Mesendoderm (in vitro differentiated cells): Measurements from ENCODE around the gene ARF1.

ENCODE experiments used
- DNase-seq: peaks from one replicate; pipeline ENCODE4 v3.0.0; 2013
- H2AK5ac ChIP-seq: 2 replicates; pipeline ENCODE4 v1.6.1; 2013; ENCODE audit warnings: low read length, inconsistent platforms
- H2BK120ac ChIP-seq: 2 replicates; pipeline ENCODE4 v1.6.1; 2013; ENCODE audit warnings: low read depth, mild to moderate bottlenecking, low read length, moderate library complexity, mixed read lengths
- H2BK15ac ChIP-seq: replicated peaks from 2 replicates; pipeline ENCODE4 v1.6.1; 2013; ENCODE audit warnings: low read depth, mild to moderate bottlenecking, moderate library complexity
- H2BK5ac ChIP-seq: 2 replicates; pipeline ENCODE4 v1.6.1; 2013; ENCODE audit warnings: low read length, inconsistent platforms
- H3K18ac ChIP-seq: 2 replicates; pipeline ENCODE4 v1.6.1; 2013; ENCODE audit warnings: mild to moderate bottlenecking, low read length, mixed read lengths
- H3K23ac ChIP-seq: one replicate; pipeline ENCODE4 v1.6.1; 2013; ENCODE audit warnings: low read length
- H3K27ac ChIP-seq: 2 replicates; pipeline ENCODE4 v1.5.1; 2013; ENCODE audit warnings: low read depth, mild to moderate bottlenecking, inconsistent platforms, low read length, moderate library complexity
- H3K27me3 ChIP-seq: 2 replicates; pipeline ENCODE4 v1.6.1; 2013; ENCODE audit warnings: low read length, control low read depth, mild to moderate bottlenecking, inconsistent platforms; ENCODE audit not compliant: insufficient read depth, poor library complexity
- H3K36me3 ChIP-seq: 2 replicates; pipeline ENCODE4 v1.6.1; 2013; ENCODE audit warnings: low read length, inconsistent platforms; ENCODE audit not compliant: control insufficient read depth, insufficient read depth
- H3K4ac ChIP-seq: one replicate; pipeline ENCODE4 v1.6.1; 2013; ENCODE audit warnings: low read depth, mild to moderate bottlenecking, low read length, moderate library complexity
- H3K4me1 ChIP-seq: 2 replicates; pipeline ENCODE4 v1.6.1; 2013; ENCODE audit warnings: low read depth, low read length, inconsistent platforms; ENCODE audit not compliant: control insufficient read depth
- H3K4me2 ChIP-seq: 2 replicates; pipeline ENCODE4 v1.6.1; 2013; ENCODE audit warnings: low read length
- H3K4me3 ChIP-seq: 2 replicates; pipeline ENCODE4 v1.5.1; 2013; ENCODE audit warnings: mild to moderate bottlenecking, low read length
- H3K56ac ChIP-seq: one replicate; pipeline ENCODE4 v1.6.1; 2013; ENCODE audit warnings: low read length
- H3K79me1 ChIP-seq: 2 replicates; pipeline ENCODE4 v1.6.1; 2013; ENCODE audit warnings: low read length, inconsistent platforms
- H3K79me2 ChIP-seq: 2 replicates; pipeline ENCODE4 v1.6.1; 2013; ENCODE audit warnings: mild to moderate bottlenecking, low read length; ENCODE audit not compliant: control insufficient read depth, insufficient read depth
- H3K9ac ChIP-seq: 2 replicates; pipeline ENCODE4 v1.6.1; 2013; ENCODE audit warnings: low read length, inconsistent platforms
- H4K5ac ChIP-seq: one replicate; pipeline ENCODE4 v1.6.1; 2013; ENCODE audit warnings: low read length
- H4K8ac ChIP-seq: one replicate; pipeline ENCODE4 v1.6.1; 2013; ENCODE audit warnings: low read depth, mild to moderate bottlenecking, control low read depth, low read length, moderate library complexity
- WGBS: extraction: QIAGEN DNeasy Blood & Tissue Kit; methylation state at CpG from one replicate; pipeline ENCODE4 v1.1.7; 2013; ENCODE audit warnings: low lambda C conversion rate, missing lambda C conversion rate; ENCODE audit not compliant: insufficient coverage; ENCODE audit errors: extremely low coverage; 5-methylcytosine and 5-hydroxymethylcytosine counted together

Gene ARF1

DNA sequence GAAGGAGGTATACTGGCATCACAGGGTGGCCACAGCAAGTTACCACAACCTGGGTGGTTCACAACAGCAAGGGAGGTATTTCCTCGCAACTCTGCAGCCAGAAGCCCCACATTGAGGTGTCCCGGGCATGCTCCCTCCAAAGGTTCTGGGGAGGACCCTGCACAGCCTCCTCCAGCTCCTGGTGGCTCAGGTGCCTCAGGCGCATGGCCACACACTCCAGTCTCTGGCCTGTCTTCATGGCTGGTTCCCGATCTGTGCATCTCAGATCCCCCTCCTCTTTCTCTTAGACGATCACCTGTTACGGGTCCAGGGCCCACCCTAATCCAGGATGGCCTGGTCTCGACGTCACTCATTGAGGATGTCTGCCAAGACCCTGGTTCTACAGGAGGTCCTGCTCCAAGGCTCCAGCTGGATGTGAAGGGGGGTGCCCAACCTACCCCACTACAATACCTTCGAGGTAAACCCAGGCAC is 6.7 kb upstream of the ARF1 start:
- Histone ChIP-seq H3K27ac (no peak overlapping the region), H3K27me3 (peaks cover 5% of the 10 kb centered on the region), H4K8ac (no peak overlapping the region), H3K23ac (no peak overlapping the region), H3K4me2 (no peak overlapping the region), H2BK120ac (no peak overlapping the region), H3K56ac (no peak overlapping the region), H3K36me3 (no peaks in the 10 kb centered on the region), H3K79me1 (no peaks in the 10 kb centered on the region), H2AK5ac (no peak overlapping the region), H3K4ac (no peak overlapping the region), H3K9ac (no peak overlapping the region), H2BK5ac (no peak overlapping the region), H4K5ac (no peak overlapping the region), H3K4me1 (no peaks in the 10 kb centered on the region), H2BK15ac (no peak overlapping the region), H3K4me3 (no peak overlapping the region), H3K18ac (no peak overlapping the region), H3K79me2 (no peaks in the 10 kb centered on the region)
- DNase-seq: no peak
- no CpG with 5 or more reads among the region's 9 CpGs for WGBS

DNA sequence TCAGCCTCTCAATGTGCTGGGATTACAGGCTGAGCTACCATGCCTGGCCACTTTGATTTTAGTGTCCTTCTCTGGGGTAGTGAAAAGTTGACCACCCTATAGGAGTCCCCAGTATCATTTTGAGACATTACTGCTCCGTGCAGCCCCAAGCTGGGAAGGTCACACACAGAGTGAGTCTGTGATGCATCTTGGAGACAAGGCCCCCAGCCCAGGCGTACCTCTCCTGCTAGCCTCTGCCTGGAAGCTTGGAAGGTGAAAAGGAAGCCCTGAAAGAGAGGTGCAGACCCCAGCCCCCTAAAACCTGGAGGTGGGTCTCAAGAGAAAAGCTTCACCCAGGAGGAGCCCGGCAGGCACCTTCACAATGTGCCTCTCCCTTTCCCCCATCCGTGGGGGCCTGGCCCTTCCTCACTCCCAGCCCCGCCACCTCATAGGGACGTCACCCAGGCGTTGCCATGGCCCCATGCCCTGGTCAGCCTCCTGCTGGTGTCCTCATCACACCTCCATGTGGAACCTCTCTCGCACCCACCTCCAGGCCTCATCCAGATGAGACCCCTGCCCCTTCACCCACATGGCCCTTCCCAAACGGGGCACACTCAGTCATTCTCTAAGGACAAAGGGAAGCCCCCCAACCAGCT is 5.6 kb upstream of the ARF1 start:
- WGBS: no CpG with 5 or more reads among the region's 9 CpGs
- Histone ChIP-seq H2AK5ac (no peak overlapping the region), H3K4me3 (no peak overlapping the region), H2BK5ac (no peak overlapping the region), H3K4ac (no peak overlapping the region), H4K5ac (no peak overlapping the region), H3K36me3 (no peaks in the 10 kb centered on the region), H4K8ac (no peak overlapping the region), H3K79me2 (no peaks in the 10 kb centered on the region), H3K18ac (no peak overlapping the region), H3K27ac (no peak overlapping the region), H3K27me3 (no peaks in the 10 kb centered on the region), H2BK15ac (no peak overlapping the region), H3K9ac (no peak overlapping the region), H3K4me1 (no peaks in the 10 kb centered on the region), H3K23ac (no peak overlapping the region), H3K79me1 (no peaks in the 10 kb centered on the region), H2BK120ac (no peak overlapping the region), H3K4me2 (no peak overlapping the region), H3K56ac (no peak overlapping the region)
- DNase-seq: no peak

DNA sequence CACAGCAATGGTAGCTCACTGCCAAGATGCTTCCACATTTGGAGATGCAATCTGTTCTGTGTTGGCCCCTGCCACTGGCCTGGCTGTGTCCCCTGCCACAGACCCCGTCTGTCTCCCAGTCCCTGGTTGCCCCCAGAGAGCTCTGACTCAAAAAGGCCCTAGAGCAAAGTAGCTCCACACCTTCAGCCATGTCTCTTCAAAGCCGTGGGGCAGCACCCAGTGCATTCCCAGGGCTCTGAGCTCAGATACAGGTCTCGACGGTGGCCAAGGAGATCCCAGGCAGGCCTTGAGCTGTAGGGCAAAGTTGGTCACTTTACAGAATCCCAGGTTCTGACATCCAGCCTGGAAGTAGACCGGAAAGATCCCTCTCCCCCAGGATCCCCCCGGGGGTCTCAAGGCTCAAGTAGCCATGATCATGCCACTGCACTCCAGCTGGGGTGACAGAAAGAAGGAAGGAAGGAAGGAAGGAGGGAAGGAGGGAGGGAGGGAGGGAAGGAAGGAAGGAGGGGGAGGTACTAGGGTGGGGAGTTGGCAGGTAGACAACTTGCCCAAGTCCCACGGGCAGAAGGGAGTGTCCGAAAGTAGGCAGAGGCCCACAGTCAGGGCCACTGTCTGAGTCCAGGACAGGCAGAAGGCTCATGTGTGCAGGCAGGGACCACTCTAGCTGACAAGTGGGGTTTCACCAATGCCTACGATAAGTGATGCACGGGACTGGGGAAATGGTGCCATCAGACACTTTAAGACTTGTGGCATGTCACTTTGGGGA is 4.8 kb upstream of the ARF1 start:
- no peak overlapping the region for H2BK120ac ChIP-seq
- DNase-seq: no peak

DNA sequence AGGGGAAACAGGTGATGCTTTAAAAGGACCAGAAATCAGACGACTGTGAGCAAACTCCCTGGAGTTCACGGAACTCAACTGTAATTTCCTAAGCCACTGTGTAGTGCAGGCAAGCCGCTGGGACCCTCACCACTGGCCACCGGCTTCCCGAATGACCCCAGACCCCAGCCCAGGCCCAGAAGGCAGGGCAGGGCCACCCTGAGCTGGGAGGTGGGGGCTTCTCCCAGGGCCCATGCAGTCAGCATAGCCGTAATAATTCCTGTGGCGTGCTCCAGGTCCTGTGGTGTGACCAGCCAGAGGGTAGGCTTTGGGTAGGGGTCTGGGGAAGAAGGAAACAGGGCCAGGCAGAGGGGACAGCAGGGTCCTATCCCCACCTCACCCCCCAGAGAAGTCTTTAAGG is 3.5 kb upstream of the ARF1 start:
- H3K56ac ChIP-seq: no peak overlapping the region

More for the DNA sequence above, 4.8 kb upstream of the ARF1 start:
- Histone ChIP-seq H4K8ac (no peak overlapping the region), H2BK5ac (no peak overlapping the region), H3K4me2 (no peak overlapping the region), H3K79me1 (peaks cover 2% of the 10 kb centered on the region), H3K9ac (no peak overlapping the region), H3K18ac (no peak overlapping the region), H3K27me3 (no peaks in the 10 kb centered on the region), H4K5ac (no peak overlapping the region), H3K27ac (no peak overlapping the region), H3K56ac (no peak overlapping the region), H2BK15ac (no peak overlapping the region), H3K23ac (no peak overlapping the region), H2AK5ac (no peak overlapping the region), H3K36me3 (no peaks in the 10 kb centered on the region), H3K79me2 (peaks cover 2% of the 10 kb centered on the region), H3K4ac (no peak overlapping the region), H3K4me3 (no peak overlapping the region), H3K4me1 (no peaks in the 10 kb centered on the region)
- WGBS: no CpG with 5 or more reads among the region's 10 CpGs

DNA sequence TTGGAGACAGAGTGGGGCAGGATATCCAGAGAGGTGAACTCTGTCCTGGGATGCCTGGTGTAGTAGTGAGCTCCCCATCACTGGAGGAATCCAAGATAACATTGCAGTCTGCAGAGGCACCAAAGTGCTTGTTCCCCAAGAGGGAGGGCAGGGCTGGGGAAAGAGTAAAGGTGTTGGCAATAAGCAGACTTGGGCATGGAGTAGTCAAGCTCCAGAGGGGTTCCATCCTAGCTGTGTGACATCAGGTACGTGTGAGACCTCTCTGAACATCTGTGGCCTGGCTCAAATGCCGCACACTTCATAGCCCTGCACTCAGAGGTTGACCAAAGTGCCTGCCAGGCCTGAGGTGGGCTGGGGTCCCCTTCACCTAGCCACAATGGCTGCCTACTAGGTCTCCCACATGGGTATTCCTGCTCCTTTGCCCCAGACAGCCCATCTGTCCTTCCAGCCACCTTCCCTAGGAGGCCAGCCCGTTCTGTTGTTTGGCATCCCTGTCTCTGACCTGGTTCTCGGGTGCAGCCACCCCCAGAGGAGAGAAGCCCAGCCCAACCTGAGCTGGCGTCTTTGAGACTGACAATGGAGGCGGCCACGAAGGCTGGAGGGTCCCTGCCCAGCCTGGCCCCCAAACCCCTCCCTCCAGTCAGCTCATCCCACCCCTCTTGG is 2.8 kb upstream of the ARF1 start:
- Histone ChIP-seq H3K9ac (no peak overlapping the region), H3K4me3 (no peak overlapping the region), H4K8ac (no peak overlapping the region), H3K27ac (no peak overlapping the region), H2BK120ac (no peak overlapping the region), H3K4me2 (no peak overlapping the region), H3K4me1 (peaks cover 3% of the 10 kb centered on the region), H3K56ac (no peak overlapping the region), H3K18ac (no peak overlapping the region), H2BK5ac (no peak overlapping the region), H3K4ac (no peak overlapping the region), H2BK15ac (no peak overlapping the region), H3K79me2 (peaks cover 22% of the 10 kb centered on the region), H4K5ac (no peak overlapping the region), H3K79me1 (peaks cover 2% of the 10 kb centered on the region), H3K23ac (no peak overlapping the region), H3K27me3 (no peaks in the 10 kb centered on the region), H3K36me3 (no peaks in the 10 kb centered on the region), H2AK5ac (no peak overlapping the region)
- no peak for DNase-seq
- WGBS: no CpG with 5 or more reads among the region's 7 CpGs

More for the DNA sequence above, 3.5 kb upstream of the ARF1 start:
- H4K8ac ChIP-seq: no peak overlapping the region
- H2AK5ac ChIP-seq: no peak overlapping the region
- DNase-seq: no peak
- H3K79me1 ChIP-seq: peaks cover 2% of the 10 kb centered on the region
- H4K5ac ChIP-seq: no peak overlapping the region
- peaks cover 14% of the 10 kb centered on the region for H3K79me2 ChIP-seq
- H3K27me3 ChIP-seq: no peaks in the 10 kb centered on the region
- H3K4me2 ChIP-seq: no peak overlapping the region
- H2BK15ac ChIP-seq: no peak overlapping the region
- no peak overlapping the region for H3K27ac ChIP-seq
- H2BK5ac ChIP-seq: no peak overlapping the region
- no peak overlapping the region for H3K4me3 ChIP-seq
- no peaks in the 10 kb centered on the region for H3K36me3 ChIP-seq
- no peak overlapping the region for H3K18ac ChIP-seq
- H3K4me1 ChIP-seq: no peaks in the 10 kb centered on the region
- no peak overlapping the region for H3K4ac ChIP-seq
- no peak overlapping the region for H3K9ac ChIP-seq
- no peak overlapping the region for H2BK120ac ChIP-seq
- no peak overlapping the region for H3K23ac ChIP-seq
- no CpG with 5 or more reads among the region's 7 CpGs for WGBS
